GM20000 (cell line): ENCODE measurements around the gene HOXC10.

Experiments
- DNase-seq: peaks from one replicate; pipeline ENCODE4 v3.0.0; 2012; ENCODE audit warnings: low spot score
- TF ChIP-seq, protein P1 (sequence below): IDR thresholded peaks from 2 replicates; pipeline ENCODE4 v1.5.1; 2012; ENCODE audit warnings: mild to moderate bottlenecking, control low read depth; ENCODE audit errors: extremely low read depth, missing control alignments

The HOXC10 gene

GRCh38 chr12:53967421-53967925 is 17.5 kb upstream of the HOXC10 start:
- no peak for DNase-seq
- TF ChIP-seq, protein P1, sequence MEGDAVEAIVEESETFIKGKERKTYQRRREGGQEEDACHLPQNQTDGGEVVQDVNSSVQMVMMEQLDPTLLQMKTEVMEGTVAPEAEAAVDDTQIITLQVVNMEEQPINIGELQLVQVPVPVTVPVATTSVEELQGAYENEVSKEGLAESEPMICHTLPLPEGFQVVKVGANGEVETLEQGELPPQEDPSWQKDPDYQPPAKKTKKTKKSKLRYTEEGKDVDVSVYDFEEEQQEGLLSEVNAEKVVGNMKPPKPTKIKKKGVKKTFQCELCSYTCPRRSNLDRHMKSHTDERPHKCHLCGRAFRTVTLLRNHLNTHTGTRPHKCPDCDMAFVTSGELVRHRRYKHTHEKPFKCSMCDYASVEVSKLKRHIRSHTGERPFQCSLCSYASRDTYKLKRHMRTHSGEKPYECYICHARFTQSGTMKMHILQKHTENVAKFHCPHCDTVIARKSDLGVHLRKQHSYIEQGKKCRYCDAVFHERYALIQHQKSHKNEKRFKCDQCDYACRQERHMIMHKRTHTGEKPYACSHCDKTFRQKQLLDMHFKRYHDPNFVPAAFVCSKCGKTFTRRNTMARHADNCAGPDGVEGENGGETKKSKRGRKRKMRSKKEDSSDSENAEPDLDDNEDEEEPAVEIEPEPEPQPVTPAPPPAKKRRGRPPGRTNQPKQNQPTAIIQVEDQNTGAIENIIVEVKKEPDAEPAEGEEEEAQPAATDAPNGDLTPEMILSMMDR = no peak

GRCh38 chr12:53968214-53969127 is 16.5 kb upstream of the HOXC10 start:
- TF ChIP-seq, protein P1 = no peak
- DNase-seq = no peak

GRCh38 chr12:53969588-53970259 is 15.2 kb upstream of the HOXC10 start:
- TF ChIP-seq, protein P1 = no peak
- no peak for DNase-seq

- DNase-seq = no peak
Observed at GRCh38 chr12:53970451-53970850, 14.5 kb upstream of the HOXC10 start.

DNA sequence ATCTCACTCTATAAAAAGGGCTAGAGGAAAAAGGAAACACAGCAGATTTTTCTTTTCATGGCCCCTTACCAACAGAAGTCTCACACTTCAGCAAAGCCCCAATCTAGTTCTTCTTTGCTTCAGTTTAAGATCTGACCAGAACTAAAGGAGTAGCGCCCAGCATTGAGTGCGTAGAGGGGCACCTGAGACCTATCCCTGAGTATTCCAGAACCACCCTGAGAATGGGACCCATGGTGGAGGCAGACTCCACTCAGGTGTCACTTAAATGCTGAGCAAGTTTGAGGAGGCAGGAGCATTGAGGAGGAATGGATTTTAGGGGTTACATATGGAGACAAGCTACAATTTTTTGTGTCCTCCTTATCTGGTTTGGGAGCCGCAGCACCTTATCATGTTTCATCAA is 13.8 kb upstream of the HOXC10 start:
- TF ChIP-seq, protein P1 = no peak

More at GRCh38 chr12:53970451-53970850, 14.5 kb upstream of the HOXC10 start:
- TF ChIP-seq, protein P1 = no peak

DNA sequence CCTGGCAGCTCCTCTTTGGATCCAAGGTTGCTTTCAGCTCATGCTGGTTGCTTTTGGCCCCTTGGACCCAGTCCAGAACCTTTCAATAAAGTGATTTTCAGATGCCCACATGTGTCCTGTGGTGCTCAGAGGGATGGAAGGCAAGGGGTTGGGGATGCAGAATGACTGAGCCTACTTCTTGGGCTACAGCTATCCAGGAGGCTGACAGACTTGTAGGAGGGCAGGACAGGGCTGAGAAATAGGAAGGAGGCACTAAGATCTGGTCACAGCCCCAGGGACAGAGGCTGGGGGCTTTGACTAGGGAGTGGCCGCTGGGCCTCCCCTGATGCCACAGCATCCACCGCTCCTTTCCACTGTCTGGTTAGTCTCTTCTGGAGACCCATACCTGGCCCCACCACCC is 13.3 kb upstream of the HOXC10 start:
- TF ChIP-seq, protein P1 = no peak
- DNase-seq = no peak

More for the DNA sequence above, 13.8 kb upstream of the HOXC10 start:
- DNase-seq = no peak
